Liver (tissue), 3 donors: ENCODE results near the gene NFIX.
"Not testable (repeated sequence)": the region's sequence is repeated elsewhere in the genome, so short reads cannot be mapped to it uniquely, and the experiment has no call there.

Source experiments
- ATF3 ChIP-seq: IDR thresholded peaks from 2 replicates; pipeline ENCODE4 v1.6.1; 2016; ENCODE audit warnings: antibody characterized with exemption
- FOXA1 ChIP-seq: IDR thresholded peaks from 2 replicates; pipeline ENCODE4 v1.6.1; 2016; ENCODE audit warnings: antibody characterized with exemption
- HNF4A ChIP-seq, 2 donors: conservative IDR thresholded peaks; 2 replicates each; pipeline ENCODE4 v1.6.1; 2016; ENCODE audit warnings: antibody characterized with exemption in 2 of 2, mild to moderate bottlenecking in 2 of 2
- JUND ChIP-seq, 2 donors: IDR thresholded peaks; 2 replicates each; pipeline ENCODE4 v1.6.1; 2016; ENCODE audit warnings: antibody characterized with exemption in 2 of 2
- RAD21 ChIP-seq, 2 donors: IDR thresholded peaks; 2 replicates each; pipeline ENCODE4 v1.6.1; 2016; ENCODE audit warnings: antibody characterized with exemption in 2 of 2, mild to moderate bottlenecking in 2 of 2
- SP1 ChIP-seq: IDR thresholded peaks from 2 replicates; pipeline ENCODE4 v1.6.1; 2018; ENCODE audit warnings: antibody characterized with exemption, mild to moderate bottlenecking
- YY1 ChIP-seq: IDR thresholded peaks from 2 replicates; pipeline ENCODE4 v1.6.1; 2016; ENCODE audit warnings: antibody characterized with exemption, mild to moderate bottlenecking
- ZBTB33 ChIP-seq: IDR thresholded peaks from 2 replicates; pipeline ENCODE4 v1.6.1; 2016; ENCODE audit warnings: antibody characterized with exemption
- TF ChIP-seq, protein P1 (sequence below): fragments of 150-350 bp; IDR thresholded peaks from 2 replicates; pipeline ENCODE4 v1.5.1; 2017; ENCODE audit warnings: improper control_type of control experiment, low read depth, low read length; ENCODE audit not compliant: missing input control
- TF ChIP-seq, protein P2 (sequence below): IDR thresholded peaks from 2 replicates; pipeline ENCODE4 v1.6.1; 2016; ENCODE audit warnings: antibody characterized with exemption
- donor health status: healthy.
- donor health status: healthy.

- TF ChIP-seq, protein P1, sequence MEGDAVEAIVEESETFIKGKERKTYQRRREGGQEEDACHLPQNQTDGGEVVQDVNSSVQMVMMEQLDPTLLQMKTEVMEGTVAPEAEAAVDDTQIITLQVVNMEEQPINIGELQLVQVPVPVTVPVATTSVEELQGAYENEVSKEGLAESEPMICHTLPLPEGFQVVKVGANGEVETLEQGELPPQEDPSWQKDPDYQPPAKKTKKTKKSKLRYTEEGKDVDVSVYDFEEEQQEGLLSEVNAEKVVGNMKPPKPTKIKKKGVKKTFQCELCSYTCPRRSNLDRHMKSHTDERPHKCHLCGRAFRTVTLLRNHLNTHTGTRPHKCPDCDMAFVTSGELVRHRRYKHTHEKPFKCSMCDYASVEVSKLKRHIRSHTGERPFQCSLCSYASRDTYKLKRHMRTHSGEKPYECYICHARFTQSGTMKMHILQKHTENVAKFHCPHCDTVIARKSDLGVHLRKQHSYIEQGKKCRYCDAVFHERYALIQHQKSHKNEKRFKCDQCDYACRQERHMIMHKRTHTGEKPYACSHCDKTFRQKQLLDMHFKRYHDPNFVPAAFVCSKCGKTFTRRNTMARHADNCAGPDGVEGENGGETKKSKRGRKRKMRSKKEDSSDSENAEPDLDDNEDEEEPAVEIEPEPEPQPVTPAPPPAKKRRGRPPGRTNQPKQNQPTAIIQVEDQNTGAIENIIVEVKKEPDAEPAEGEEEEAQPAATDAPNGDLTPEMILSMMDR: not testable (repeated sequence)
- TF ChIP-seq HNF4A (conservative IDR thresholded peaks at IDR 0.05); RAD21 (IDR thresholded peaks at IDR 0.05); ZBTB33; SP1; JUND (IDR thresholded peaks at IDR 0.05); FOXA1; YY1; ATF3: not testable (repeated sequence)
- TF ChIP-seq, protein P2, sequence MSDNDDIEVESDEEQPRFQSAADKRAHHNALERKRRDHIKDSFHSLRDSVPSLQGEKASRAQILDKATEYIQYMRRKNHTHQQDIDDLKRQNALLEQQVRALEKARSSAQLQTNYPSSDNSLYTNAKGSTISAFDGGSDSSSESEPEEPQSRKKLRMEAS: not testable (repeated sequence)
These were observed 39.7 kb upstream of the NFIX start for GRCh38 chr19:12955575-12955974.
